Activated CD8-positive, alpha-beta memory T cell treated with anti-CD3 and anti-CD28 coated beads, Interleukin-2, amount 50 U/mL, for 24 hours (primary cell): Measurements from ENCODE around the gene PRR15L.
"Not testable (repeated sequence)": the region's sequence is repeated elsewhere in the genome, so short reads cannot be mapped to it uniquely, and the experiment has no call there.

ENCODE experiments used
- DNase-seq: peaks from one replicate; pipeline ENCODE4 v3.0.0-alpha.2; 2020; ENCODE audit errors: extremely low read depth

Gene PRR15L

GRCh38 chr17:47988445-47988844 lies 30.8 kb upstream of the PRR15L start:
- DNase-seq: not testable (repeated sequence)

DNA sequence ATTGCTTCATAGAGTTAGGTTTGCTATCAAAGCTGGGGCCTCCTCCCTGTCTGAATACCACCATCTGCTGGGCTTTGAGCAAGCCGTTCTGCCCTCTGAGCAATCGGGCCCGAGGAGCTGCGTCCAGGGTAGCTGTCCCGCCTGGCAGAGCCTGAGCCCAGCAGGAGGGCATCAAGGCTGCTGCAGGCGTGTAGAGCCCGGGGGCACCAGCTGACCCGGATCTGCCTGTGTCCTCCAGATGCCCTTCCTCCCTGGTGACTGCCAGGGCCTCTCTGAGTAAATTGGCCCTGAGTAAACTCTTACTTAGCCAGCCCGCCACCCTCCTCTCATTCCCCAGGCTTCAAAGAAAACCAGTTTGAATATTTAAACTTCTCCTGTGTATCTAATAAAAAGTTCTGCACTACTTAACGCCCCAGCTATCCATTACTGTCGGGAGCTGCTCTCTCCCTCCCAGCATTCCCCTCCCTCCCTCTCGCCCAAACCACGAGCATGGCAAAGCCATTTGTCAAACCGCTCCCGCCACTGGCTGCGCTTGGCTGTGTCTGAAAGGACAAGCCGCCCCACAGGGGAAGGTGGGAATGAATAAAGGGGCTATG lies 29.7 kb upstream of the PRR15L start:
- DNase-seq: no peak

GRCh38 chr17:47986520-47986919 lies 28.8 kb upstream of the PRR15L start:
- DNase-seq: no peak

GRCh38 chr17:47983492-47984223 lies 26.0 kb upstream of the PRR15L start:
- no peak for DNase-seq

- DNase-seq: no peak
Observed at GRCh38 chr17:47982645-47983390, 25.1 kb upstream of the PRR15L start.

DNA sequence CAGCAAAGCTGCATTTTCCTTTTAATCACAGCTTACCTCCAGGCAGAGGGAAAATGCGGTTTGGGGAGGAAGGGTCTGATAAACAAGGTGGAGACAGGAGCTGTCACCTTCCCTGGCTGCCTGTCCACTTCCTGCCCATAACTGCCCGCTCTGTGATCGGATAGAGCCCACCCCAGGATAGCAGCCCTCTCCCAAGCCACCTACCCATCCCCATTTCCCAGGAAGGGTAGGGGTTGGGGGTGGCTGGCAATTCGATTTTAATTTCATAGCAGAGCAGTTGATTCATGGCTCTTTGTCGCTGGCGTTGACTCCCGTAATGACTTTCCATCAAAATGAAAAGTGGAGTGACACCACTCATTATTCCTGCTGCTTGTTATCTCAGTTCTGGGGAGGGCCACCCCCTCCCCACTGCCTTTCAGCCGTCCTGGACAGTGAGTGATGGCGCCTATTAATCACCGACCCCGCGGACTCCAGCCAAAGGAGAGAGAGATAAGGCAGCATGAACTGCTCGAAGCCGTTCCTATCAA lies 24.5 kb upstream of the PRR15L start:
- no peak for DNase-seq

DNA sequence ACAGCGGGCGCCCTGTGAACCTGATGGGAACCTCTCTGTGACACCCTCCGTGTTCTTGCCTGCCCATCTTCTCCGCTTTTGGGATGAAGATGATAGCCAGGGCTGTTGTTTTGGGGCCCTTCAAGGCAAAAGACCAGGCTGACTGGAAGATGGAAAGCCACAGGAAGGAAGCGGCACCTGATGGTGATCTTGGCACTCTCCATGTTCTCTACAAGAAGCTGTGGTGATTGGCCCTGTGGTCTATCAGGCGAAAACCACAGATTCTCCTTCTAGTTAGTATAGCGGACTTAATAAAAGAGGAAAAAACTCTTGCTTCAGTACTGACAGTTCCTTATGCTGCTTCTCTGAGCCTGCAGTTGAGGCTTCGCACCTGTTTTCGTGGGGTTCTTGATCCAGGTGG lies 23.8 kb upstream of the PRR15L start:
- DNase-seq: no peak

DNA sequence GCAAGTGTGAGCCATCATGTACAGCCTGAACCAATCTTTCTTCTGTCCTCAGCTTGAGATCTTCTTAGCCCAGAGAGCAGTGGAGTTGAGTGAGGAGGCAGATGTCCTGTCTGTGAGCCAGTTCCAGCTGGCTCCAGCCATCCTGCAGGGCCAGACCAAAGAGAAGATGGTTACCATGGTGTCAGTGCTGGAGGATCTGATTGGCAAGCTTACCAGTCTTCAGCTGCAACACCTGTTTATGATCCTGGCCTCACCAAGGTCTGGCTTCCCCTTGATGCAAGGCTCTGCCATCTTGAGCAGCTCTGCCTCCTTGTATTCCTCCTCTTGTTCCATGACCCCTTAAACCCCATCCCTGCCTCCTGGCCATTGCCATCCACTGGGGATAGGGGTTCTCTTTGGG lies 22.9 kb upstream of the PRR15L start:
- DNase-seq: no peak

- DNase-seq: no peak
Observed at GRCh38 chr17:47978324-47978723, 20.6 kb upstream of the PRR15L start.

DNA sequence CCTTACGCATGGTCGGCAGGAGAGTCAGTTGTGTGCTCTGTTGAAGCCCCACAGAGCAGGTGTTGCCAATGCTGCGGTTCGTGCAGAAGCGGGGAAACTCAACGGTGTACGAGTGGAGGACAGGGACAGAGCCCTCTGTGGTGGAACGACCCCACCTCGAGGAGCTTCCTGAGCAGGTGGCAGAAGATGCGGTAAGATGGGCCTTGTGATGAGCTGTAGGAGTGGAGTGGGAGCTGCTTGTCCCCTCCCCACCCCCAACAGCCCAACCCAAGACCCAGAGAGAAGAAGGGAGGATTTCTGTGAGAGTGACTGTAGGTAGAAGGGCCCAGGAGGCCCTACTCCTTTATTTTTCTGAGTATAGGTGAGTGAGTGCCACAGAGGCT lies 18.1 kb upstream of the PRR15L start:
- no peak for DNase-seq

GRCh38 chr17:47975189-47975822 lies 17.6 kb upstream of the PRR15L start:
- no peak for DNase-seq

GRCh38 chr17:47973541-47973940 lies 15.9 kb upstream of the PRR15L start:
- DNase-seq: no peak

DNA sequence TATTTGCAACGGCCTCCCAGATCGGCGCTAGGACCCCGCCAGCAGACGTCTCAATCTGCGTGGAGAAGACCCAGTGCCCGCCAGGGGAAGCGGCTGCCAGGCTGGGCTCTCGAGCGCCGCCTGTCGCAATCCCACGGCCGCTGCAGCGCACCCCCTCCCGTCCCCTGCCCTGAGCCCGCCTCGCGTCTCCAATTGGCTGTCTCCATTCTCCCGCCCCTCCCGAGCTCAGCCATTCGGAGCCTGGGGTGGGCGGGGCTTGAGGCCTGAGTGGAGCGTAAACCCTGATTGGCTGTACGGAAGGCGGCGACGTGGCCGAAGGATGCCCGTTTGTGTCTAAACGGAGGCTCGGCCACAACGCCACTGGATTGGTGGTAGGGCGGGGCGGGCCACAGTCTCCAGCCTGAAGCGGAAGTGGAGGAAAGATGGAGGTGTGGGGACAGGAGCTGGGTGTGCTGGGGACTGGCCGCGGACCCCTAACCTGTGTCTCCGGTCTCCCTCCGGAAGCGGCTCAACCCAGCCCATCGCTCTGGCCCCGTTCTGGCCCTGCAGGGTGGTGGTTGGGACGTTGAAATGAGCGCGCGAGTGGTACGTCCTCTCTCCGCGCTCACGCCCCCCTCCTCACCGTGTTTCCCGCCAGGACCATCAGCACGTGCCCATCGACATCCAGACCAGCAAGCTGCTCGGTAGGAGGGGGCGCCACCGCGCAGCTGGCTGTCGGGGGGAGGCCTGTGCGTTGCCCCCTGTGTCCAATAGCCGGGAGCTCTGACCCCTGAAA lies 13.2 kb upstream of the PRR15L start, which contains the start of gene CDK5RAP3:
CDK5RAP3 (plus strand) TSS at position 389 of the 775 bp plus-strand sequence; CDS start at position 423, 34 bp downstream.
- peak; percentile 98 for DNase-seq

GRCh38 chr17:47969930-47970724 lies 12.4 kb upstream of the PRR15L start:
- DNase-seq: no peak

DNA sequence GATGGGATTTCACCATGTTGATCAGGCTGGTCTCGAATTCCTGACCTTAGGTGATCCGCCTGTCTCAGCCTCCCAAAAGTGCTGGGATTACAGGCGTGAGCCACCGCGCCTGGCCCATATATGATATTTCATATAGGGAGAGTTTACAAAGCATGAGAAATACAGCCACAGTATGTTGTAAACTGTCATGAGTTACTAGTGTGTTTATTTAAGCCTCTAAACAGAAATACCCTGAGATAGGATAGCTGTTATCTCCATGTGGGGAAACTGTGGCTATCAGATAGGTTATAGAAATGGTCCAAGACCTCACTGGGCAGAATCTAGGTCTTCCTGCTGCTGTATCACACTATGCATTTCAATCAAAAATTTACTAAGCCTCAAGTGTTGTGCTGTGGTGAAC lies 11.2 kb upstream of the PRR15L start:
- no peak for DNase-seq

GRCh38 chr17:47967607-47968252 lies 10.0 kb upstream of the PRR15L start:
- DNase-seq: no peak

DNA sequence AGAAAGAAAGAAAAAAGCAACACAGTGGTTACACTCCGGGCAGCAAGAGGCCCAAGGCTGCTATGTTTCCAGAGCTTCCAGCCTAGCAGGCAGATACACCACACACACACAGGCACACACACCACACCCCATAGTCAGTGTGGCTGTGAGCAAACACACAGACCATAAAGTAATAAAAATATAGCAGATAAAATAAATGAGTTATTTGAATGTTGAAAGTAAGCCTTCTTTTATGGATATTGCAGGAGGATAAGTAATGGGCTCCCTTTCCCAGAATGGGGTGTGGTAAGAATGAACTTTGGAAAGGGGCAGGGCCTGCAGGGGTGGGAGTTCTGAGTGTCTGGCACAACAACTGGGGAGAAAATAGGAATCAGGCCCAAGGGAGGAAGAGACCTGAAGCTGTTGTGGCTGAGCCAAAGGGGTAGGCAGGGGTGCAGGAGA lies 8.4 kb upstream of the PRR15L start:
- no peak for DNase-seq

GRCh38 chr17:47964856-47965255 lies 7.2 kb upstream of the PRR15L start:
- no peak for DNase-seq

GRCh38 chr17:47962901-47963300 lies 5.2 kb upstream of the PRR15L start:
- no peak for DNase-seq

DNA sequence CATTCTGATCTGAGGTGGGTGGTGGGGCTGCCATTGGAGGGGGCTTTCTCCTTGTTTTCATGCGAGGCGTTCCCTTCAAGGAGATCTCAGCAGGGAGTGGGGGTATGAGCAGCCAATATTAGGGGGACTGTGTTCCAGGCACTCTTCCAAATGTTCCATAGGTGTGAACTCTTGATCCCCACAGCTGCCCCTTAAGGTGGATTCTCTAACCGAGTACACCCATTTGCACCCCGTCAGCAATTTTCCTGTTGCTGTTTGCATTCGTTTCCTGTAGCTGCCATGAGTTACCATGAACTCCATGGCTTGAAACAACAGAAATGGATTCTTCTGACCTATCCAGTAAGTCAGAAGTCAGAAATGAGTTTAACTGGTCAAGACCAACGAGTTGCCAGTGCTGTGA lies 3.7 kb upstream of the PRR15L start:
- no peak for DNase-seq
